Measurements from ENCODE around the gene SLC35D2. TPM values are rescaled to one million over a fixed set of nuclear protein-coding genes. Genes with fewer than 3 reads are reported as not detected.
A peak's percentile ranks its signal among the peaks of the same experiment; 100 is the strongest.

The SLC35D2 gene
- total RNA-seq, 1 experiment from 2014 or later = 14.6 TPM

GRCh38 chr9:96348261-96348660 is 35.2 kb downstream of the SLC35D2 start:
- Mint-ChIP-seq H3K4me3 (no peak overlapping the region), H3K4me1 (peaks cover 37% of the 10 kb centered on the region), H3K36me3 (peaks cover 9% of the 10 kb centered on the region), H3K9me3 (peaks cover 10% of the 10 kb centered on the region), H3K27me3 (ENCODE audit: low read depth) (no peaks in the 10 kb centered on the region), H3K27ac (no peak overlapping the region)
- DNase-seq (ENCODE audit: low spot score) = no peak
- CTCF ChIA-PET = interaction anchor here (1.6 kb wide), 1 partner anchor 21 kb away, joined by 4 read pairs; no protein-coding TSS in a partner anchor
- TF ChIP-seq ZNF138 (CRISPR knock-in tag; conservative IDR thresholded peaks at IDR 0.05) = no peak
- TF ChIP-seq SMAD3 (CRISPR knock-in tag; IDR thresholded peaks at IDR 0.05; ENCODE audit: borderline replicate concordance) = no peak
- no peak for TF ChIP-seq ZNF317 (CRISPR knock-in tag; IDR thresholded peaks at IDR 0.05; ENCODE audit: borderline replicate concordance, low read depth)
- no peak for TF ChIP-seq CREM (CRISPR knock-in tag; IDR thresholded peaks at IDR 0.05)
- TF ChIP-seq CTCF (IDR thresholded peaks at IDR 0.05) = no peak
- no peak for TF ChIP-seq ZBTB43 (CRISPR knock-in tag; IDR thresholded peaks at IDR 0.05)
- no peak for TF ChIP-seq GRHL2 (CRISPR knock-in tag; IDR thresholded peaks at IDR 0.05; ENCODE audit: insufficient replicate concordance, severe bottlenecking)
- no peak for TF ChIP-seq ZNF425 (CRISPR knock-in tag; conservative IDR thresholded peaks at IDR 0.05)
- no peak for TF ChIP-seq ATF6 (CRISPR knock-in tag; IDR thresholded peaks at IDR 0.05)
- TF ChIP-seq ATF3 (CRISPR knock-in tag; conservative IDR thresholded peaks at IDR 0.05) = no peak
- no peak for TF ChIP-seq PRDM15 (CRISPR knock-in tag; IDR thresholded peaks at IDR 0.05)
- no peak for TF ChIP-seq ETV6 (CRISPR knock-in tag; IDR thresholded peaks at IDR 0.05)
- 0 out of 2 replicates have a peak, but pooled peaks have one; percentile 13 for ATAC-seq
- POLR2A ChIA-PET = no interaction called here

- ChIA-PET CTCF (interaction anchor here (0.8 kb wide), 1 partner anchor 96 kb away, joined by 5 read pairs; no protein-coding TSS in a partner anchor), POLR2A (no interaction called here)
- no peak overlapping the region for H3K4me3 Mint-ChIP-seq
- peak overlapping the region; percentile 84 for H3K27ac Mint-ChIP-seq
- peaks cover 10% of the 10 kb centered on the region for H3K9me3 Mint-ChIP-seq
- peak; percentile 30 for ATAC-seq
- TF ChIP-seq E2F4 (CRISPR knock-in tag; IDR thresholded peaks at IDR 0.05; ENCODE audit: borderline replicate concordance, low read depth) = no peak
- no peak for TF ChIP-seq ESRRA (CRISPR knock-in tag; IDR thresholded peaks at IDR 0.05; ENCODE audit: borderline replicate concordance)
- TF ChIP-seq TEAD4 (CRISPR knock-in tag; IDR thresholded peaks at IDR 0.05) = no peak
- peaks cover 46% of the 10 kb centered on the region for H3K4me1 Mint-ChIP-seq
- no peak for DNase-seq (ENCODE audit: low spot score)
- H3K36me3 Mint-ChIP-seq = peaks cover 9% of the 10 kb centered on the region
- no peaks in the 10 kb centered on the region for H3K27me3 Mint-ChIP-seq (ENCODE audit: low read depth)
These were observed 38.0 kb downstream of the SLC35D2 start for GRCh38 chr9:96345551-96345950.
